ENCODE results near the gene ATP12A. TPM values are rescaled to one million over a fixed set of nuclear protein-coding genes. Genes with fewer than 3 reads are reported as not detected.

The ATP12A gene
- total RNA-seq, 2 donors from 2014 or later: not detected

- no peak for TF ChIP-seq CTCF (IDR thresholded peaks at IDR 0.05)
- H3K4me1 ChIP-seq: no peaks in the 10 kb centered on the region
- no peaks in the 10 kb centered on the region for H3K27me3 ChIP-seq
- H3K9me3 ChIP-seq: no peaks in the 10 kb centered on the region
- no peak for DNase-seq (ENCODE audit: low spot score)
- no peaks in the 10 kb centered on the region for H3K36me3 ChIP-seq
- no peak overlapping the region for H3K4me3 ChIP-seq
- H3K27ac ChIP-seq: no peak overlapping the region
Measured at GRCh38 chr13:24663586-24663985, 16.6 kb upstream of the ATP12A start.

GRCh38 chr13:24664726-24665409 lies 15.3 kb upstream of the ATP12A start:
- Histone ChIP-seq H3K36me3 (no peaks in the 10 kb centered on the region), H3K4me3 (no peak overlapping the region), H3K9me3 (no peaks in the 10 kb centered on the region), H3K27ac (no peak overlapping the region), H3K27me3 (no peaks in the 10 kb centered on the region), H3K4me1 (no peaks in the 10 kb centered on the region)
- peak; percentile 16 for DNase-seq (ENCODE audit: low spot score)
- TF ChIP-seq CTCF (IDR thresholded peaks at IDR 0.05): no peak

GRCh38 chr13:24668511-24668910 lies 11.7 kb upstream of the ATP12A start:
- DNase-seq (ENCODE audit: low spot score): no peak
- no peak for TF ChIP-seq CTCF (IDR thresholded peaks at IDR 0.05)
- H3K4me3 ChIP-seq: no peak overlapping the region
- H3K27ac ChIP-seq: no peak overlapping the region
- no peaks in the 10 kb centered on the region for H3K36me3 ChIP-seq
- H3K4me1 ChIP-seq: peaks cover 0 to 5% of the 10 kb centered on the region in 2 donors
- H3K9me3 ChIP-seq: no peaks in the 10 kb centered on the region
- H3K27me3 ChIP-seq: no peaks in the 10 kb centered on the region

GRCh38 chr13:24668955-24669582 lies 11.1 kb upstream of the ATP12A start:
- no peak for DNase-seq (ENCODE audit: low spot score)
- Histone ChIP-seq H3K27me3 (no peaks in the 10 kb centered on the region), H3K4me3 (no peak overlapping the region), H3K9me3 (no peaks in the 10 kb centered on the region), H3K27ac (no peak overlapping the region), H3K4me1 (peaks cover 0 to 5% of the 10 kb centered on the region in 2 donors), H3K36me3 (no peaks in the 10 kb centered on the region)
- TF ChIP-seq CTCF (IDR thresholded peaks at IDR 0.05): no peak

GRCh38 chr13:24670174-24670573 lies 10.0 kb upstream of the ATP12A start:
- H3K27me3 ChIP-seq: no peaks in the 10 kb centered on the region
- H3K36me3 ChIP-seq: no peaks in the 10 kb centered on the region
- no peak for TF ChIP-seq CTCF (IDR thresholded peaks at IDR 0.05)
- H3K4me1 ChIP-seq: peaks cover 0 to 5% of the 10 kb centered on the region in 2 donors
- DNase-seq (ENCODE audit: low spot score): no peak
- H3K27ac ChIP-seq: no peak overlapping the region
- H3K9me3 ChIP-seq: no peaks in the 10 kb centered on the region
- no peak overlapping the region for H3K4me3 ChIP-seq
